Measurements from ENCODE around the gene RAB6A. TPM values are rescaled to one million over a fixed set of nuclear protein-coding genes. Genes with fewer than 3 reads are reported as not detected.

RAB6A gene
- total and polyA plus RNA-seq, 3 donors from 2014 or later: 71.2 to 125 (median 104) TPM

GRCh38 chr11:73667891-73668290, 93.0 kb downstream of the RAB6A start:
- intact Hi-C loops (cut with DNase I; ENCODE audit: low total_unique reads): no loop called here
- Histone ChIP-seq H3K4me1 (no peaks in the 10 kb centered on the region), H3K36me3 (ENCODE audit: low read depth, missing control alignments) (no peaks in the 10 kb centered on the region), H3K27ac (no peak overlapping the region), H3K4me3 (no peak overlapping the region), H3K9me3 (no peaks in the 10 kb centered on the region), H3K27me3 (no peaks in the 10 kb centered on the region)
- TF ChIP-seq, protein P1, sequence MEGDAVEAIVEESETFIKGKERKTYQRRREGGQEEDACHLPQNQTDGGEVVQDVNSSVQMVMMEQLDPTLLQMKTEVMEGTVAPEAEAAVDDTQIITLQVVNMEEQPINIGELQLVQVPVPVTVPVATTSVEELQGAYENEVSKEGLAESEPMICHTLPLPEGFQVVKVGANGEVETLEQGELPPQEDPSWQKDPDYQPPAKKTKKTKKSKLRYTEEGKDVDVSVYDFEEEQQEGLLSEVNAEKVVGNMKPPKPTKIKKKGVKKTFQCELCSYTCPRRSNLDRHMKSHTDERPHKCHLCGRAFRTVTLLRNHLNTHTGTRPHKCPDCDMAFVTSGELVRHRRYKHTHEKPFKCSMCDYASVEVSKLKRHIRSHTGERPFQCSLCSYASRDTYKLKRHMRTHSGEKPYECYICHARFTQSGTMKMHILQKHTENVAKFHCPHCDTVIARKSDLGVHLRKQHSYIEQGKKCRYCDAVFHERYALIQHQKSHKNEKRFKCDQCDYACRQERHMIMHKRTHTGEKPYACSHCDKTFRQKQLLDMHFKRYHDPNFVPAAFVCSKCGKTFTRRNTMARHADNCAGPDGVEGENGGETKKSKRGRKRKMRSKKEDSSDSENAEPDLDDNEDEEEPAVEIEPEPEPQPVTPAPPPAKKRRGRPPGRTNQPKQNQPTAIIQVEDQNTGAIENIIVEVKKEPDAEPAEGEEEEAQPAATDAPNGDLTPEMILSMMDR (IDR thresholded peaks at IDR 0.05): no peak
- no peak for TF ChIP-seq POLR2A (IDR thresholded peaks at IDR 0.05)
- WGBS, 2 donors: 91 to 93% methylated on average over 1 of the region's 1 CpG
- DNase-seq: no peak

DNA sequence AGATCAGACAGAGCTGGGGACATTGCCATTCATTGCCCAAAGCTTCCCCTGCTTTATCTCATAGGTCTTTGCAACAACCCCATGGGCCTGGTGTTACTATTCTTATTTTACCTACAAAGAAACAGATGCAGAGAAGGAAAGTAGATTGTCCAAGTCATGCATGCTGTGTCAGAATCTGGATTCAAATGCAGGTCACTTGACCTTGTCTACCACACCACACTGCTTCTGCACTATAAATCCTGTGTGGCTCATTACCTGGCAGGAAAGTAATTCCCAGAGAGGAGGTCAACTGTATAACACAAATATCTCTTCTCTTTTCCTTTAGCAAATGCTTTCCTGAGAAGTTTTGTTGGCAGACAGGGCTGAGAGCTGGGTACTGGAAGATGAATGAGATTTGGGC, 96.0 kb downstream of the RAB6A start:
- Histone ChIP-seq H3K36me3 (ENCODE audit: low read depth, missing control alignments) (no peaks in the 10 kb centered on the region), H3K4me3 (no peak overlapping the region), H3K9me3 (no peaks in the 10 kb centered on the region), H3K27ac (no peak overlapping the region), H3K4me1 (no peaks in the 10 kb centered on the region), H3K27me3 (no peaks in the 10 kb centered on the region)
- intact Hi-C loops (cut with DNase I; ENCODE audit: low total_unique reads): no loop called here
- DNase-seq: no peak
- no peak for TF ChIP-seq POLR2A (IDR thresholded peaks at IDR 0.05)
- TF ChIP-seq, protein P1 (IDR thresholded peaks at IDR 0.05): no peak

DNA sequence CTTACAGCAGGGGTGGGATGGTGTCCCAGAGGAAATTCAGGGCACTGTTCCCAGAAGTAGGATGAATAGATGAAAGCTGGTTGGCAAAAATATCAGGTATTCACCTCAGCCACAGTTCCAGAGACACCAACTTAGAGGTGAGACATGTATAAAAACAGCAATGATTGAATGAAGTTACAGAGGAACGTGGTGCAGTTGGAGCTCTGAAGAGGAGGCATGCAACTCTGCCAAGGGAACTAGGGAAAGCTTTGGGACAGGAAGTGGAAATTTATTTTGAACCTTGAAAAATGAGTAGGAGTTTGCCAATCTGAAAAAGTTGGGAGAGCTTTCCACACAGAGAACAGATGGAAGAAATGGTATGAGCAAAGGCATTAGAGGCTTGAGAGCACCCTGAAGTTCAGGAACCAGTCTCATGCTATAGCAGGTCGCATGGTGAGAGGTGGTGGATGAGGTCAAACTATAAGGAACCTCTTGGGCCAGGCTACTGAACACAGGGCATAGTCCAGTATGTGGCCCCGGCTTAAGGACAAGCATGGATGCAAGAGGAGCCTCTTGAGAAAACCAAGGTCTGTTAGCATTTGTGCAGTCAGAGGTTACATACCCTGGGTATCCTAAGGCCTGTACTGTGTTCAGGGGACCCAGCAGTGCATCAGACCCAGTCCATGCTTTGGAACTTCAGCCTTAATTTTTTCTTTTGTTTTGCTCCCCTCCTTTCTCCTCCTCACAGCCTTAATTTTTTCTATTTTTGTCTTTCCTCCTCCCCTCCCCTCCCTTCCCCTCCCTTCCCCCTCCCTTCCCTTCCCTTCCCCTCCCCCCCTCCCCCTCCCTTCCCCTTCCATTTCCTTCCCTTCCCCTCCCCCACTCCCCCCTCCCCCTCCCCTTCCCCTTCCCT, 97.0 kb downstream of the RAB6A start:
- 71 to 73% methylated on average over 3 of the region's 3 CpGs for WGBS, 2 donors
- Histone ChIP-seq H3K9me3 (no peaks in the 10 kb centered on the region), H3K27ac (no peak overlapping the region), H3K27me3 (no peaks in the 10 kb centered on the region), H3K36me3 (ENCODE audit: low read depth, missing control alignments) (no peaks in the 10 kb centered on the region), H3K4me1 (no peaks in the 10 kb centered on the region), H3K4me3 (no peak overlapping the region)
- intact Hi-C loops (cut with DNase I; ENCODE audit: low total_unique reads): no loop called here
- TF ChIP-seq, protein P1 (IDR thresholded peaks at IDR 0.05): no peak
- TF ChIP-seq POLR2A (IDR thresholded peaks at IDR 0.05): no peak
- no peak for DNase-seq

GRCh38 chr11:73662445-73663157, 98.3 kb downstream of the RAB6A start:
- Histone ChIP-seq H3K4me3 (no peak overlapping the region), H3K4me1 (no peaks in the 10 kb centered on the region), H3K36me3 (ENCODE audit: low read depth, missing control alignments) (no peaks in the 10 kb centered on the region), H3K9me3 (no peaks in the 10 kb centered on the region), H3K27me3 (no peaks in the 10 kb centered on the region), H3K27ac (no peak overlapping the region)
- DNase-seq: no peak
- intact Hi-C loops (cut with DNase I; ENCODE audit: low total_unique reads): no loop called here
- 91 to 92% methylated on average over 3 of the region's 3 CpGs for WGBS, 2 donors
- TF ChIP-seq POLR2A (IDR thresholded peaks at IDR 0.05): no peak
- TF ChIP-seq, protein P1 (IDR thresholded peaks at IDR 0.05): no peak
